Posterior vena cava (tissue), 2 donors: ENCODE data around the gene RXRB. TPM values are rescaled to one million over a fixed set of nuclear protein-coding genes. Genes with fewer than 3 reads are reported as not detected.

Experiments
- DNase-seq: peaks from one replicate; pipeline ENCODE4 v3.0.0-alpha.2; 2020; ENCODE audit warnings: low spot score
- intact Hi-C, 2 donors: fragments of 100-400 bp; cut with DNase I; formaldehyde crosslinking; loops; one replicate each; pipeline versions ENCODE4 v1.14.1 to v1.14.2; 2022 to 2023
- total RNA-seq, 2 donors: library from RNA; stranded (reverse); fragmentation: NEBNext Ultra II Directional; extraction: Animal tissue kit (Norgen Biotek cat#: 25700); gene quantifications; one replicate each; pipeline ENCODE4 v1.2.1, GENCODE V29; 2021
- donor health status: DM: yes; HTN: yes; CAD: no.
- donor health status: DM: yes; HTN: yes; CAD: no.

RXRB gene
- total RNA-seq, 2 donors from 2014 or later: 31.3 to 31.7 TPM

- intact Hi-C loops: no loop called here
- no peak for DNase-seq
These were observed 13.5 kb upstream of the RXRB start for GRCh38 chr6:33213989-33214335.

GRCh38 chr6:33213166-33213988 is 12.9 kb upstream of the RXRB start:
- no peak for DNase-seq
- intact Hi-C loops: no loop called here

- intact Hi-C loops: no loop called here
These were observed 12.3 kb upstream of the RXRB start for GRCh38 chr6:33212857-33213165.

GRCh38 chr6:33211666-33212422 is 11.4 kb upstream of the RXRB start:
- DNase-seq: no peak
- intact Hi-C loops: loop anchor here in 1 of 2 donors (2.0 kb wide), 1 partner anchor 75 kb away; no protein-coding TSS in a partner anchor

More at GRCh38 chr6:33212857-33213165, 12.3 kb upstream of the RXRB start:
- DNase-seq: no peak

- intact Hi-C loops: loop anchor here in 1 of 2 donors (2.0 kb wide), 1 partner anchor 74 kb away; no protein-coding TSS in a partner anchor
- no peak for DNase-seq
These were observed 10.7 kb upstream of the RXRB start for GRCh38 chr6:33211136-33211535.

- intact Hi-C loops: loop anchor here in 1 of 2 donors (2.0 kb wide), 1 partner anchor 73 kb away; no protein-coding TSS in a partner anchor
- no peak for DNase-seq
These were observed 9.4 kb upstream of the RXRB start for GRCh38 chr6:33209856-33210255.

GRCh38 chr6:33208091-33208967 is 7.9 kb upstream of the RXRB start, which contains the start of gene RING1:
Gene RING1, plus strand, starts transcription at chr6:33208500. Its CDS starts 323 bp downstream, at chr6:33208823.
- peak; percentile 97 for DNase-seq
- intact Hi-C loops: no loop called here

GRCh38 chr6:33207552-33208090 is 7.2 kb upstream of the RXRB start:
- DNase-seq: no peak
- intact Hi-C loops: no loop called here

GRCh38 chr6:33206864-33207551 is 6.5 kb upstream of the RXRB start:
- intact Hi-C loops: no loop called here
- no peak for DNase-seq

GRCh38 chr6:33206027-33206863 is 5.8 kb upstream of the RXRB start:
- no peak for DNase-seq
- intact Hi-C loops: no loop called here

- intact Hi-C loops: no loop called here
- no peak for DNase-seq
These were observed 4.9 kb upstream of the RXRB start for GRCh38 chr6:33205191-33206026.

GRCh38 chr6:33204415-33205190 is 4.1 kb upstream of the RXRB start, which contains the start of gene HSD17B8:
Gene HSD17B8, plus strand, starts transcription at chr6:33204655. Its CDS starts 14 bp downstream, at chr6:33204669.
- peak; percentile 98 for DNase-seq
- intact Hi-C loops: no loop called here

GRCh38 chr6:33204165-33204414 is 3.6 kb upstream of the RXRB start:
- intact Hi-C loops: no loop called here

GRCh38 chr6:33203443-33204164 is 3.1 kb upstream of the RXRB start:
- DNase-seq: no peak
- intact Hi-C loops: no loop called here

More at GRCh38 chr6:33204165-33204414, 3.6 kb upstream of the RXRB start:
- DNase-seq: no peak

GRCh38 chr6:33202799-33203198 is 2.3 kb upstream of the RXRB start:
- DNase-seq: no peak
- intact Hi-C loops: no loop called here

- no peak for DNase-seq
- intact Hi-C loops: no loop called here
These were observed 1.5 kb upstream of the RXRB start for GRCh38 chr6:33201935-33202334.
